HCT116 (cell line): ENCODE data around the gene PRSS2. TPM values are rescaled to one million over a fixed set of nuclear protein-coding genes. Genes with fewer than 3 reads are reported as not detected.
"Not testable (repeated sequence)": the region's sequence is repeated elsewhere in the genome, so short reads cannot be mapped to it uniquely, and the experiment has no call there.

Source experiments
- ATAC-seq: fragments of 200-7000 bp; cut with Tn5 transposase; 2 replicates; pipeline ENCODE4 v1.9.1; 2020; ENCODE audit warnings: mild to moderate bottlenecking, moderate library complexity
- BruUV-seq: library from RNA; stranded (reverse); fragments of 400-500 nt; replicated peaks from 2 replicates; lab custom pipeline; 2021; lab: Mats Ljungman, UMichigan
- CTCF ChIA-PET: fragments of 300-600 bp; sonication (Branson Sonifier 250); formaldehyde crosslinking; loops from one replicate; lab custom pipeline; 2021; ENCODE audit warnings: antibody characterized with exemption; lab: Charles Lee
- POLR2A ChIA-PET: fragments of 300-600, 350-600 bp; sonication (Branson Sonifier 250); formaldehyde crosslinking; loops from one replicate; lab custom pipeline; 2021; ENCODE audit warnings: antibody characterized with exemption; lab: Charles Lee
- RAD21 ChIA-PET, 2 experiments: fragments of 300-600 bp; sonication (Branson Sonifier 250); formaldehyde crosslinking; loops; one replicate each; lab custom pipeline; 2023; ENCODE audit warnings: low total read pairs in 2 of 2; ENCODE audit not compliant: uncharacterized antibody in 2 of 2, unreplicated experiment in 2 of 2, low non-redundant PET in 1 of 2; lab: Charles Lee
- DNase-seq: peaks from one replicate; pipeline ENCODE4 v3.0.0-alpha.2; 2010; ENCODE audit warnings: low read depth, low spot score
- H2AFZ ChIP-seq: fragments of 200-600 bp; shearing (Covaris generic), sonication (generic); 2 replicates; pipeline ENCODE4 v1.6.1; 2017; ENCODE audit warnings: low read depth, mixed run types, mixed read lengths, antibody characterized with exemption, low read length; ENCODE audit not compliant: poor library complexity, severe bottlenecking
- H3K27ac ChIP-seq: 2 replicates; pipeline ENCODE4 v1.5.1; 2012; ENCODE audit warnings: low read depth, low read length
- H3K27me3 ChIP-seq: fragments of 200-600 bp; sonication (generic); 2 replicates; pipeline ENCODE4 v1.6.1; 2016; ENCODE audit warnings: mixed run types, low read length, mixed read lengths; ENCODE audit not compliant: insufficient read depth
- H3K36me3 ChIP-seq, 2 experiments: fragments of 200-500 bp in 1 of 2; fragments of 200-600 bp in 1 of 2; sonication (Bioruptor generic) in 1 of 2; sonication (generic) in 1 of 2; 2 replicates each; pipeline versions ENCODE4 v1.5.1 to v1.6.1; 2014 to 2016; ENCODE audit warnings: low read length in 2 of 2, inconsistent platforms in 1 of 2, mixed read lengths in 1 of 2, mixed run types in 1 of 2; ENCODE audit not compliant: insufficient read depth in 2 of 2, control insufficient read depth in 1 of 2
- H3K4me1 ChIP-seq, 2 experiments: fragments of 200-600 bp in 1 of 2; sonication (generic) in 1 of 2; 2 replicates each; pipeline versions ENCODE4 v1.5.1 to v1.6.1; 2012 to 2017; ENCODE audit warnings: low read length in 2 of 2, inconsistent platforms in 1 of 2, mild to moderate bottlenecking in 1 of 2, mixed read lengths in 1 of 2, mixed run types in 1 of 2, moderate library complexity in 1 of 2; ENCODE audit not compliant: insufficient read depth in 2 of 2, control insufficient read depth in 1 of 2
- H3K4me2 ChIP-seq: fragments of 200-600 bp; sonication (generic); 2 replicates; pipeline ENCODE4 v1.6.1; 2017; ENCODE audit warnings: mixed run types, low read length, mixed read lengths
- H3K4me3 ChIP-seq, 2 experiments: fragments of 200-600 bp in 1 of 2; sonication (generic) in 1 of 2; replicated peaks in 1 of 2; 2 replicates each; pipeline ENCODE4 v1.5.1; 2011 to 2016; ENCODE audit warnings: low read length in 2 of 2, control low read depth in 1 of 2, low read depth in 1 of 2, mild to moderate bottlenecking in 1 of 2, mixed read lengths in 1 of 2, mixed run types in 1 of 2
- H3K79me2 ChIP-seq: fragments of 200-600 bp; sonication (generic); 2 replicates; pipeline ENCODE4 v1.6.1; 2017; ENCODE audit warnings: mild to moderate bottlenecking, mixed run types, low read length, moderate library complexity, mixed read lengths; ENCODE audit not compliant: insufficient read depth
- H3K9ac ChIP-seq: fragments of 200-600 bp; sonication (generic); 2 replicates; pipeline ENCODE4 v1.6.1; 2016; ENCODE audit warnings: low read length, mixed read lengths
- H3K9me2 ChIP-seq: fragments of 200-600 bp; sonication (generic), shearing (Covaris generic); 2 replicates; pipeline ENCODE4 v1.6.1; 2017; ENCODE audit warnings: mixed run types, mild to moderate bottlenecking, moderate library complexity; ENCODE audit not compliant: insufficient read depth
- H3K9me3 ChIP-seq, 2 experiments: fragments of 200-500 bp in 1 of 2; fragments of 200-600 bp in 1 of 2; sonication (Bioruptor generic) in 1 of 2; sonication (generic) in 1 of 2; 2 replicates each; pipeline ENCODE4 v1.6.1; 2014 to 2017; ENCODE audit warnings: low read length in 2 of 2, mixed read lengths in 2 of 2, inconsistent platforms in 1 of 2, low read depth in 1 of 2, mild to moderate bottlenecking in 1 of 2, mixed run types in 1 of 2, moderate library complexity in 1 of 2; ENCODE audit not compliant: control insufficient read depth in 1 of 2, insufficient read depth in 1 of 2
- H4K20me1 ChIP-seq: fragments of 200-600 bp; sonication (generic), shearing (Covaris generic); 2 replicates; pipeline ENCODE4 v1.6.1; 2017; ENCODE audit warnings: mixed run types, mild to moderate bottlenecking, moderate library complexity; ENCODE audit not compliant: insufficient read depth
- CBX3 ChIP-seq: IDR thresholded peaks from 2 replicates; pipeline ENCODE4 v1.6.1; 2012; ENCODE audit warnings: low read depth
- EGR1 ChIP-seq: IDR thresholded peaks from 2 replicates; pipeline ENCODE4 v1.6.1; 2012; ENCODE audit warnings: low read depth
- EZH2 ChIP-seq: fragments of 200-600 bp; sonication (generic); IDR thresholded peaks from 2 replicates; pipeline ENCODE4 v1.6.1; 2017; ENCODE audit warnings: antibody characterized with exemption, mixed run types
- EZH2phosphoT487 ChIP-seq: fragments of 200-600 bp; IDR thresholded peaks from 2 replicates; pipeline ENCODE4 v1.6.1; 2018; ENCODE audit warnings: antibody characterized with exemption, borderline replicate concordance
- POLR2A ChIP-seq: IDR thresholded peaks from 2 replicates; pipeline ENCODE4 v1.7.0; 2011; ENCODE audit warnings: borderline replicate concordance; ENCODE audit not compliant: insufficient read depth, insufficient read length; ENCODE audit errors: extremely low read depth
- POLR2AphosphoS5 ChIP-seq: IDR thresholded peaks from 2 replicates; pipeline ENCODE4 v1.6.1; 2011; ENCODE audit warnings: mild to moderate bottlenecking, low read depth, low read length, moderate library complexity
- SIN3A ChIP-seq: IDR thresholded peaks from 2 replicates; pipeline ENCODE4 v1.6.1; 2012; ENCODE audit warnings: low read depth
- SRF ChIP-seq: IDR thresholded peaks from 2 replicates; pipeline ENCODE4 v1.6.1; 2012; ENCODE audit warnings: low read depth
- TCF7L2 ChIP-seq: IDR thresholded peaks from 2 replicates; pipeline ENCODE4 v1.7.0; 2011; ENCODE audit warnings: borderline replicate concordance, inconsistent platforms; ENCODE audit not compliant: insufficient read depth, insufficient read length; ENCODE audit errors: extremely low read depth
- YY1 ChIP-seq: IDR thresholded peaks from 2 replicates; pipeline ENCODE4 v1.6.1; 2011; ENCODE audit warnings: low read length, low read depth, moderate library complexity, mild to moderate bottlenecking; ENCODE audit not compliant: insufficient replicate concordance; ENCODE audit errors: extremely low read depth
- intact Hi-C: fragments of 100-400 bp; cut with micrococcal nuclease; formaldehyde crosslinking; loops from 2 replicates; pipeline ENCODE4 v1.10.0; 2022
- total RNA-seq: library from RNA; stranded (reverse); gene quantifications from one replicate; pipeline ENCODE4 v1.2.1, GENCODE V29; 2021; ENCODE audit not compliant: unreplicated experiment
- TF ChIP-seq, protein P1 (sequence below): IDR thresholded peaks from 2 replicates; pipeline ENCODE4 v1.6.1; 2012; ENCODE audit warnings: low read depth
- TF ChIP-seq, protein P2 (sequence below): IDR thresholded peaks from 2 replicates; pipeline ENCODE4 v1.6.1; 2012
- TF ChIP-seq, protein P3 (sequence below): IDR thresholded peaks from 2 replicates; pipeline ENCODE4 v1.6.1; 2011; ENCODE audit warnings: mild to moderate bottlenecking, low read length, moderate library complexity; ENCODE audit not compliant: insufficient replicate concordance; ENCODE audit errors: extremely low read depth
- TF ChIP-seq, protein P4 (sequence below): IDR thresholded peaks from 2 replicates; pipeline ENCODE4 v1.6.1; 2012

Gene PRSS2
- total RNA-seq, 1 experiment from 2014 or later = 36.8 TPM

DNA sequence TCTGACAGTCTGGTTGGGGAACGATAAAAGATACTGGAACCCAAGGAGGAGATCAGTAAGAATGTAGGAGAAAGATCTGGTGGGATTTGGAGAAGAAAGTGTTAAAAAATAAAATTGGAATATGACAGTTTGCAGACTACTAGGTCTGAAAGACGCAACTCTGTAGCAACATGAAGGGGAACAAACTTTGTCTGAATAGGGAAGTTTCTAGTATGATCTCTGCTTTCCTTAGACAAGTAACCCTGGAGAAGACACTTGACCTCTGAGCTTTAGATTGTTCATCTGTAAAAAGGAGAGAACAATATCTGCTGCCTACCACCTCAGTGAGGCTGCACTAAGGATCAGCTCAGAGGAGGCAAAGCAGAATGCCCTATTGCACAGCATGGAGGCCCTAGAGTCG lies 24.5 kb upstream of the PRSS2 start:
- Histone ChIP-seq H3K9ac (no peak overlapping the region), H3K36me3 (no peaks in the 10 kb centered on the region), H3K27me3 (peaks cover 12% of the 10 kb centered on the region; the same call in 1 of the 2 replicates), H2AFZ (no peak overlapping the region), H4K20me1 (no peaks in the 10 kb centered on the region), H3K9me2 (no peaks in the 10 kb centered on the region), H3K79me2 (no peaks in the 10 kb centered on the region), H3K9me3 (no peaks in the 10 kb centered on the region), H3K4me3 (no peak overlapping the region), H3K27ac (no peak overlapping the region), H3K4me1 (no peaks in the 10 kb centered on the region), H3K4me2 (no peak overlapping the region)
- intact Hi-C loops = no loop called here
- DNase-seq (no peak), ATAC-seq (no peak)
- ChIA-PET RAD21 (no interaction called here), POLR2A (no interaction called here), CTCF (no interaction called here)
- no TSS peak for BruUV-seq
- no peak for TF ChIP-seq POLR2A
- TF ChIP-seq POLR2AphosphoS5 = no peak
- TF ChIP-seq, protein P1, sequence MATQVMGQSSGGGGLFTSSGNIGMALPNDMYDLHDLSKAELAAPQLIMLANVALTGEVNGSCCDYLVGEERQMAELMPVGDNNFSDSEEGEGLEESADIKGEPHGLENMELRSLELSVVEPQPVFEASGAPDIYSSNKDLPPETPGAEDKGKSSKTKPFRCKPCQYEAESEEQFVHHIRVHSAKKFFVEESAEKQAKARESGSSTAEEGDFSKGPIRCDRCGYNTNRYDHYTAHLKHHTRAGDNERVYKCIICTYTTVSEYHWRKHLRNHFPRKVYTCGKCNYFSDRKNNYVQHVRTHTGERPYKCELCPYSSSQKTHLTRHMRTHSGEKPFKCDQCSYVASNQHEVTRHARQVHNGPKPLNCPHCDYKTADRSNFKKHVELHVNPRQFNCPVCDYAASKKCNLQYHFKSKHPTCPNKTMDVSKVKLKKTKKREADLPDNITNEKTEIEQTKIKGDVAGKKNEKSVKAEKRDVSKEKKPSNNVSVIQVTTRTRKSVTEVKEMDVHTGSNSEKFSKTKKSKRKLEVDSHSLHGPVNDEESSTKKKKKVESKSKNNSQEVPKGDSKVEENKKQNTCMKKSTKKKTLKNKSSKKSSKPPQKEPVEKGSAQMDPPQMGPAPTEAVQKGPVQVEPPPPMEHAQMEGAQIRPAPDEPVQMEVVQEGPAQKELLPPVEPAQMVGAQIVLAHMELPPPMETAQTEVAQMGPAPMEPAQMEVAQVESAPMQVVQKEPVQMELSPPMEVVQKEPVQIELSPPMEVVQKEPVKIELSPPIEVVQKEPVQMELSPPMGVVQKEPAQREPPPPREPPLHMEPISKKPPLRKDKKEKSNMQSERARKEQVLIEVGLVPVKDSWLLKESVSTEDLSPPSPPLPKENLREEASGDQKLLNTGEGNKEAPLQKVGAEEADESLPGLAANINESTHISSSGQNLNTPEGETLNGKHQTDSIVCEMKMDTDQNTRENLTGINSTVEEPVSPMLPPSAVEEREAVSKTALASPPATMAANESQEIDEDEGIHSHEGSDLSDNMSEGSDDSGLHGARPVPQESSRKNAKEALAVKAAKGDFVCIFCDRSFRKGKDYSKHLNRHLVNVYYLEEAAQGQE = no peak
- no peak for TF ChIP-seq SRF
- no peak for TF ChIP-seq TCF7L2
- TF ChIP-seq CBX3 = no peak
- no peak for TF ChIP-seq EGR1
- TF ChIP-seq, protein P2, sequence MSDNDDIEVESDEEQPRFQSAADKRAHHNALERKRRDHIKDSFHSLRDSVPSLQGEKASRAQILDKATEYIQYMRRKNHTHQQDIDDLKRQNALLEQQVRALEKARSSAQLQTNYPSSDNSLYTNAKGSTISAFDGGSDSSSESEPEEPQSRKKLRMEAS = no peak
- no peak for TF ChIP-seq SIN3A
- TF ChIP-seq, protein P3, sequence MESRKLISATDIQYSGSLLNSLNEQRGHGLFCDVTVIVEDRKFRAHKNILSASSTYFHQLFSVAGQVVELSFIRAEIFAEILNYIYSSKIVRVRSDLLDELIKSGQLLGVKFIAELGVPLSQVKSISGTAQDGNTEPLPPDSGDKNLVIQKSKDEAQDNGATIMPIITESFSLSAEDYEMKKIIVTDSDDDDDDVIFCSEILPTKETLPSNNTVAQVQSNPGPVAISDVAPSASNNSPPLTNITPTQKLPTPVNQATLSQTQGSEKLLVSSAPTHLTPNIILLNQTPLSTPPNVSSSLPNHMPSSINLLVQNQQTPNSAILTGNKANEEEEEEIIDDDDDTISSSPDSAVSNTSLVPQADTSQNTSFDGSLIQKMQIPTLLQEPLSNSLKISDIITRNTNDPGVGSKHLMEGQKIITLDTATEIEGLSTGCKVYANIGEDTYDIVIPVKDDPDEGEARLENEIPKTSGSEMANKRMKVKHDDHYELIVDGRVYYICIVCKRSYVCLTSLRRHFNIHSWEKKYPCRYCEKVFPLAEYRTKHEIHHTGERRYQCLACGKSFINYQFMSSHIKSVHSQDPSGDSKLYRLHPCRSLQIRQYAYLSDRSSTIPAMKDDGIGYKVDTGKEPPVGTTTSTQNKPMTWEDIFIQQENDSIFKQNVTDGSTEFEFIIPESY = no peak
- TF ChIP-seq, protein P4, sequence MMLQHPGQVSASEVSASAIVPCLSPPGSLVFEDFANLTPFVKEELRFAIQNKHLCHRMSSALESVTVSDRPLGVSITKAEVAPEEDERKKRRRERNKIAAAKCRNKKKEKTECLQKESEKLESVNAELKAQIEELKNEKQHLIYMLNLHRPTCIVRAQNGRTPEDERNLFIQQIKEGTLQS = no peak
- TF ChIP-seq EZH2 = no peak
- no peak for TF ChIP-seq YY1
- no peak for TF ChIP-seq EZH2phosphoT487

DNA sequence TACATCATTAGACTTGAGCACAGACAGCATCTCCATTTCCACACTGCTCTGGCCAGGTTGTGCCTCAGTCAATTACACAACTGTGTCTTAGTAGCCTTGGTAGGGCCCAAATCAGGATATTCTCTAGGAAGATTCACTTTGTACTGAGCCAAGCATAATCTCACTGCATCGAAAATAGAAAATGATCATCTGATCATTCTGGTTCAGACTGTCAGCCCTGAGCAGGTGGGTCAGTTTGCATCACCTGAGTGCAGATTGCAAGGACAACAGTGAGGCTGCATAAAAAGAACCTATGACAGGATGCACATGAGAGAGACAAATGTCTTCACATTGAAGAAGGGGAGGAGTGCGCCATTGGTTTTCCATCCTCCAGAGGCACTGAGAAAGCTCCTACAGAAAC lies 22.4 kb upstream of the PRSS2 start:
- H3K4me1 ChIP-seq, H3K27me3 ChIP-seq, H3K9me2 ChIP-seq, CTCF ChIA-PET, H3K79me2 ChIP-seq, H3K9ac ChIP-seq, H3K9me3 ChIP-seq, POLR2A ChIA-PET, H3K36me3 ChIP-seq, H3K27ac ChIP-seq, DNase-seq, H4K20me1 ChIP-seq, RAD21 ChIA-PET, intact Hi-C loops, H3K4me2 ChIP-seq, H3K4me3 ChIP-seq, BruUV-seq, ATAC-seq, H2AFZ ChIP-seq: not testable (repeated sequence)
